ENCODE results near the gene DMPK.

DMPK gene

DNA sequence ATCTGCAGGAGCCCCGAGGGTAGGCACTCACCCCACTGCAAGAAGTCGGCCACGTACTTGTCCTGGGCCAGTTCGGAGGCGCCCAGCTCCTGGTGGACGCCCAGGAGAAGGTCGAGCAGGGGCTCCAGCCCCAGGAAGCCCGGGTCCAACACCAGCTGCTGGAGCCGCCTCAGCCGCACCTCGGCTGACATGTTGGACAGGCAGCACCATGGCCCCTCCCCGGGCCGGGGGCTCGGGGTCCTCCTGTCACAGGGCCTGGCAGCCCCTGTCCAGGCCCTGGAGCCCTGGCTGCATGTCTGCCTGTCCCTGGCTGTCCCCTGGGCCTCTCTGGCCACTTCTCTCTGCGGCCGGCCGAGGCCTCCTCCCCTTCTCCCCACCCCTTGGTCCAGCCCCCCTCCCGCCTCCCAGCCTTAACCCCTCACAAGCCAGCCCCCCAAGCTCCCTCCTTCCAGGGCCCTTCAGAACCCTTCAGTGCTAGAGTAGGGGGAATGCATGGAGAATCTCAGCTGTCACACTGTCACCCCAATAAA lies at the start of gene DMPK:
DMPK (minus strand) TSS at position 329 of the 530 bp plus-strand sequence; CDS start at position 191, 138 bp downstream.
- peak; percentile 8 for DNase-seq

DNA sequence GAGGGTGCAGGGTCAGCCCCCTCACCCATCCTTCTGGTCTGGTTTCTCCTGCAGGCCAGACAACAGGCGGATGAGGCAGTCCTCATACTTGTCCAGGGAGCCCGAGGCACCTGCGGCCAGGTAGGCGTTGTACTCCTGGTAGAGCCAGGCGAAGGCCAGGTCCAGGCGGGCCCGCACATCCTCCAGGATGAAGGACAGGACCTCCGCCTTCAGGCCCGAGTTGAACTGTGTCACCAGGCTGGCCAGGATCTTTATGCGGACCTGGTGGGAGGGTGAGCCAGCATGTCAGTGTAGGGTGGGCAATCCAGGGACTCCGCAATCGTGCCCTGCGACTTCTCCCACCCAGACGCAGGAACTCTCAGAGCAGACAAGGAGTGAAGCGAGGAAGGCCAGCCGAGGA lies 46.7 kb upstream of the DMPK start:
- no peak for DNase-seq

DNA sequence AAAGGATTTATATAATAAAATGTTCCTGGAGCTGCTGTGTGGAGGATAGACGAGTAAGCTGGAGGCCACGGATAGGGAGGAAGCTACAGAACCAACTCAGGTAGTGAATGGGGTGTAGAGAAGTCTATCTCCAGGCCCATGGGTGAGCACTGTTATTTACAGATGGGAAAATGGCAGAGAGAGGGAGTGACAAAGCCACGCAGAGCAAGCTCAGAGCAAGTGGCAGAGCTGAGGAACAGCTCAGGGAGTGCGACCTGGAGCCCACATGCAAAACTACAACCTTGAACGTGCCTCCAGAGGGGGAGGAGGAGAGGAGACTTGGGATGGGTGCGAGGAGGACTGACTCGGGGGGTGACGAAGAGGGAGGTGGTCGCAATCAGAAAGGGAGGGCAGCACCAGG lies 46.2 kb upstream of the DMPK start:
- DNase-seq: no peak

DNA sequence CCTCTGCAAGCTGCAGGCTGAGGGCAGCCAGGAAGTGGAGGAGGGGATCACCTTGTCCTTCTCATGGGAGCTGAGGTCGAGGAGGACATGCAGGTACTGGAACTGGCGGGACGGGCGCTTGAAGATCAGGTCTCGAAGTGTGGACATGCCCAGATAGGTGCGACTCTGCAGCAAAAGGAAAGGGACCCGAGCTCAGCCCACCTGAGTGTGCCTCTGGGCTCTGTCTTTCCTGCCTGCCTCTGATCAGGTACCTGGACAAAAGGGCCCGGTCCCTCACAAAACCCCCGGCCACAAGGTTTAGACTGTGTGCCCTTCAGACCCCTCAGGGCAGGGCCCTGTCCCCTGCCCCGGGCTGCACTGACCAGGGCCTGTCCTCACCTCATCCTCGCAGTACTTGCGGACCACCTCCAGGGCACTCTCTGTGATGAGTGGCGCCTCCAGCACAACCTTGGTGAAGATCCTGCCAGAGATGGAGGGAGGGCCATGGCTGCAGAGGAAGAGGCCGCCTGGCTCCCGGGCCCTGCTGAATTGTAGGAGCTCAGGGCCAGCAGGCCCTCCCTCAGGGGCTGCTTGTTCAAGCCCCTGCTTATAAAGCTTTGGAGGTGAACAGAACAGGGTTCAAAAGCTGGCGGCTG lies 45.3 kb upstream of the DMPK start:
- DNase-seq: no peak

GRCh38 chr19:45826934-45827333 lies 44.6 kb upstream of the DMPK start:
- DNase-seq: no peak

- DNase-seq: no peak
These were observed 43.9 kb upstream of the DMPK start for GRCh38 chr19:45825917-45826893.

GRCh38 chr19:45825263-45825605 lies 42.9 kb upstream of the DMPK start:
- DNase-seq: no peak

GRCh38 chr19:45824531-45825262 lies 42.4 kb upstream of the DMPK start:
- DNase-seq: no peak

GRCh38 chr19:45824041-45824471 lies 41.8 kb upstream of the DMPK start:
- DNase-seq: peak; percentile 34

DNA sequence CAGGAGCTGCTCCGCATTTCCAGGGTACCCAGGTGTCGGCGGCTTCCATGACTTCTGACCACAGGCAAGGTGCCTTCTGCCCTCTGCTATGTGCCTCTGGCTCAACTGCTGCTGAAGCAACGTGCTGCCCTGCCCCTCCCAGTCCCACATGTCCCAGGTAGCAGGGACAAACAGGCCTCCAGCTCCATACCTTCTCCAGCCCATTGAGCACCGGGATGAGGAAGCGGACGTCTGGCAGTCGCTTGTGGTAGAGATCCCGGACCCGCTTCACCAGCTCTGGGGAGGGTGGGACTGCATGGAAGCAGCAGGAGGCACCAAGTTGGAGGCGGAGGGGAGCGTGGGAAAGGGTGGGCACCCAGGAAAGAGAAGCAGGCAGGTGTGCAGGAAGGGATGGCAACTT lies 40.9 kb upstream of the DMPK start:
- no peak for DNase-seq

GRCh38 chr19:45822716-45823115 lies 40.4 kb upstream of the DMPK start:
- DNase-seq: no peak

- DNase-seq: no peak
These were observed 39.3 kb upstream of the DMPK start for GRCh38 chr19:45821570-45821969.

DNA sequence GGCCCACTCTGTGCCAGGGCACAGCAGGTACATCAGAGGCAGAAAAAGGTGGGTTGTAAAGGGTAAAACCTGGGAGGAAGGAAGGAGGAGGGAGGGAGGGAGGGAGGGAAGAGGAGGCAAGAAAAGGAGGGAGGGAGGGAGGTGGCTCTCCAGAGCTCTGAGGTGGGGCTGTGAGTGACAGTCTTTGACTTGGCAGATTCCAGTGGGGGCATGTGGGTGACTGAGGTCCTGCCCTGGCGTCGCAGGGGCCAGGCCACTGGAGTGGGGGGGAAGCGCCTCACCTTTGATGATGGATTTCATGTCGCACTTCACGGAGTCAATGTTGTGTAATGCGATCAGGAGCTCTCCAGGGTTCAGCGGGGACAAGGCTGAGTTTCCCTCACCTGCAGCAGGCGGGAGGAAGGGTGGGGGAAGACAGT lies 38.8 kb upstream of the DMPK start:
- DNase-seq: no peak

- no peak for DNase-seq
These were observed 38.3 kb upstream of the DMPK start for GRCh38 chr19:45820413-45821102.

DNA sequence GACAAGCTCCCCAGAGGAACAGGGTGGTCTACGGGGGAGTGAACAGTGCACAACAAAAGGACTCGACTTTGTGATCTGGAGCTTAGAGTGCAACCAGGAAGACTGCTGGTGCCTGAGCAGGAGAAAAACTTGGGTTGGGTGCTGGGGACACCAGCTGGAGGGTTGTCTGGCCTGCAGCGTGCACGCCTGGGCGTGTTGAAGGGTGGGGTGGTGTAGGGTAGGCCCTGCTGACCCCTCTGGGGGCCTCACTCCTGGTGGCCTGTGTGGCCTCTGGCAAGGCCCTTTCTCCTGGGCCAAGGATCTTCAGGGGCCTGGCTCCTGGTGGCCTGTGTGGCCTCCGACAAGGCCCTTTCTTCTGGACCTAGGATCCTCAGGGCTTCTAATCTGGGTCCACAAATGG lies 37.5 kb upstream of the DMPK start:
- DNase-seq: no peak

- no peak for DNase-seq
These were observed 35.5 kb upstream of the DMPK start for GRCh38 chr19:45817725-45818301.

DNA sequence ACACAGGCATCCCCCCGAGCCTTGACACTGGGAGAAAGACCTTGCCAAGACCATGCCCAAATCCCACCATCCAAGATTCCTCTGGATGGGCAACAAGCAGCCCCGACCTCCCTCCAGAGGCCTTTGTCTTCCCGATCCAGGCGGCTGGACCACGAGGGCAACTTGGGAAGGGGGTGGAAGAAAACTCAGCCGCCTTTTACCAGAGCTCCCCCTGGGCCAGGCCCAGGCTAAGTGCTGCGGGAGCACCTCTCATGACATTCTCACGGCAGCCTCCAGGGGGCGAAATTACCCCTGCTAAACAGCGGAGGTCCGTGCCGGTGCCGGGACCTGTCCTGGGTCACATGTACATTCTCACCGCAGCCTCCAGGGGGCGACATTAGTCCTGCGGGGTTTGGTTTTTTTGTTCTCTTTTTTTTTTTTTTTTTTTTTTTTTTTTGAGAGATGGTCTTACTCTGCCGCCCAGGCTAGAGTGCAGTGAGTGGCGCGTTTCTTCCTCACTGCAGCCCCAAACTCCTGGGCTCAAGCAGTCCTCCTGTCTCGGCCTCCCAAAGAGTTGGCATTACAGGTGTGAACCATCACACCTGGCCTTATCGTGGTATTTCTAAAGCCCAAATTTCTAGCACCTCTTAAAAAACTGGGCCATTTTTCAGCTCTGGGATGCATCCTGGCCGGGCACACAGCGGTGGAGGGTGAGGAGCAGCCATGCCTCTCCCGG lies 34.9 kb upstream of the DMPK start:
- DNase-seq: peak; percentile 66

DNA sequence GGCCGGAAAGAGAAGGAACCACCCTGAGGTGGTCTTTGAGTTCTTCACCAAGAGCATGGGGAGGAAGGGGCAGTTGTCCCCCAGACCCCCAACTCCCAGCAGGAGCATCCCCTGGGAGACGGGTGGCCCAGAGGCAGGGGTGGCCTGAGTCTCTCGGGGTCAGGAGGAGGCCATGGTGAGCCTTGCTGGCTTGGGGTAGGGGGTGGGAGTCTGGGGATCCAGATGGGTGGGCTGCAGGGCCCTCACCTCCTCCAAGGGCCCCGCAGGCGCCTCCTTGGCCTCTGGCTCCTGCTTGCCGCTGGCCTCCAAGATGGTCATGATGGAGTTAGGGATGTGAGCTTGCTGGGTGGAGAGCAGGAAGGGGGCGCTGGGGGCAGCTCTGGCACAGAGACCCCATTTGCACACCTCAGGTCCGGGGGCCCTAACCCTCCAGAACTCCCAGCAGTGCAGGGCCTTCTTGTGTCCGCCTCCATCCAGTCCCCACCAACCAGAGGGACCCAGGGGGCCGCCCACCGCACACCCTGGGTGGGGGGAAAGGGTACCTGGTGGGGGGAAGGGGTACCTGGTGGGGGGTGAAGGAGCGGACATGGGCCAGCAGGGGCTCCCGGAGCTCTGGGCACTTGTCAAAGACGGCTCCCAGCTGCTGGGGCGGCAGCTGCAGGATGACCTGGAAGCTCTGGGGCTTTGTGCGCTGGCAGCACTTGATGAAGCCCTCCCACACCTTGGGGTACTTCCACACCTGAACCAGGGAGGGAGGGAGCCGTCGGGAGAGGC lies 34.1 kb upstream of the DMPK start:
- DNase-seq: no peak

DNA sequence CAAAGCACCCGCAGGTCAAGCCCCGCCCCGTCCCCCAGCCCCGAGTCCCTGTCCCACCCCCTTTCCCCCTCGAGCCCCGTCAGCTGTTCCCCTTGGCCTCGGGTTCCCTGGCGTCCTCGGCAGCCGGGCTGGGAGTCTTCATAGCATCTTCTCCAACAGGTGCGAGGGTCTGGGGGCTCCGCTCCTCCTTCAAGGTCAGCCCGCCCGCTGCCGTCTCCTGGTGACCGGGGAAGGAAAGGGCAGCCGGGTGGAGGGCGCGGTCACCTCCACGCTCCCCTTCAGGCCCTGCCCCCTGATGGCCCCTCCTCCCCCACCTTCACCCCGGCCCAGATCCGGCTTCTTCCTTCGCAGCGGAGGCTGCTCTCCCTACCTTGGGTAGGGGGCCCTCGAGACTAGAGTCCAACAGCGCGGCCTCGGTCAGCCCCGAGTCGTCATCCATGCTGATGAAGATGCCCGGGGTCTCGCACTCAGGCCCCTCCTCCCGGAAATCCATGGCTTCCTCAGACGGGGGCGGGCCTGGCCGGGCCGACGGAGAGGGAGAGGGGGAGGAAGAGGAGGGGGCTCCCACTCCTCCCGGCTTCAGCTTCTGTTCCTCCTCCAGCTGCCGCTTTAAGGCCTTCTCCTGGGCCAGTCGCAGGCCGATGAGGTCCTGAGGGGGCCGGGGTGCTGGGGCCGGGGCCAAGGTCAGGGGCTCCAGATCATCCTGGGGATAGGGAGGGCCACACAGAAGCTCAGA lies 33.4 kb upstream of the DMPK start:
- no peak for DNase-seq

GRCh38 chr19:45814851-45815480 lies 32.7 kb upstream of the DMPK start, which contains the start of gene RSPH6A:
Gene RSPH6A, minus strand, starts transcription at chr19:45815308. Its CDS starts 132 bp downstream, at chr19:45815176.
- no peak for DNase-seq

Data from NCI-H774 (cell line).